K562 (cell line): Measurements from ENCODE around the gene NPAS1. TPM values are rescaled to one million over a fixed set of nuclear protein-coding genes. Genes with fewer than 3 reads are reported as not detected.

Experiments
- CEBPG ChIP-seq, 3 experiments: fragments of 200-800 bp in 1 of 3; sonication (Bioruptor generic) in 1 of 3; sonication (generic) in 1 of 3; formaldehyde crosslinking in 1 of 3; IDR thresholded peaks in 2 of 3; conservative IDR thresholded peaks in 1 of 3; 2 replicates each; pipeline versions ENCODE4 v1.6.1 to v1.8.0; 2016 to 2022; ENCODE audit warnings: missing compliant biosample characterization in 2 of 3, missing genetic modification characterization in 2 of 3, mild to moderate bottlenecking in 1 of 3, missing genetic modification reagents in 1 of 3
- CSDE1 ChIP-seq, 2 experiments: fragments of 450-650 bp; IDR thresholded peaks; 2 replicates each; pipeline ENCODE4 v1.6.1; 2016; ENCODE audit warnings: mild to moderate bottlenecking in 1 of 2
- DIDO1 ChIP-seq: fragments of 450-650 bp; IDR thresholded peaks from 2 replicates; pipeline ENCODE4 v1.6.1; 2016; ENCODE audit warnings: low read depth, missing biosample characterization, missing genetic modification characterization
- E2F1 ChIP-seq: sonication (generic); formaldehyde crosslinking; IDR thresholded peaks from 2 replicates; pipeline ENCODE4 v1.8.1; 2023; ENCODE audit warnings: mild to moderate bottlenecking, missing genetic modification reagents, moderate library complexity
- E2F3 ChIP-seq: fragments of 250-450 bp; sonication (Bioruptor Pico); IDR thresholded peaks from 2 replicates; pipeline ENCODE4 v1.4.0; 2020; ENCODE audit warnings: mild to moderate bottlenecking
- EHMT2 ChIP-seq: fragments of 450-650 bp; IDR thresholded peaks from 2 replicates; pipeline ENCODE4 v1.6.1; 2018; ENCODE audit warnings: antibody characterized with exemption
- ELF2 ChIP-seq: fragments of 250-450 bp; sonication (Bioruptor Pico); IDR thresholded peaks from 2 replicates; pipeline ENCODE4 v1.5.0; 2021; ENCODE audit warnings: mild to moderate bottlenecking
- ETV1 ChIP-seq: fragments of 450-650 bp; conservative IDR thresholded peaks from 2 replicates; pipeline ENCODE4 v1.6.1; 2016; ENCODE audit warnings: missing genetic modification characterization, control low read depth, low read depth, missing compliant biosample characterization
- GABPB2 ChIP-seq: fragments of 250-450 bp; sonication (Bioruptor Pico); conservative IDR thresholded peaks from 2 replicates; pipeline ENCODE4 v1.5.1; 2021; ENCODE audit warnings: mild to moderate bottlenecking
- GATAD2A ChIP-seq: fragments of 450-650 bp; IDR thresholded peaks from 2 replicates; pipeline ENCODE4 v1.6.1; 2017
- MAZ ChIP-seq, 2 experiments: fragments of 450-650 bp in 1 of 2; sonication (generic) in 1 of 2; formaldehyde crosslinking; IDR thresholded peaks in 1 of 2; conservative IDR thresholded peaks in 1 of 2; 2 replicates each; pipeline versions ENCODE4 v1.4.0 to v1.5.0; 2020; ENCODE audit warnings: mild to moderate bottlenecking in 1 of 2, missing genetic modification reagents in 1 of 2
- PPARD ChIP-seq: fragments of 250-450 bp; sonication (Bioruptor Pico); IDR thresholded peaks from 2 replicates; pipeline ENCODE4 v1.8.0; 2022; ENCODE audit warnings: inconsistent platforms, mild to moderate bottlenecking, moderate library complexity
- SRSF7 ChIP-seq: fragments of 200-400 bp; formaldehyde crosslinking; optimal IDR thresholded peaks from 2 replicates; pipeline ENCODE3; 2017; ENCODE audit warnings: mild to moderate bottlenecking, low read depth, low read length
- STAT5A ChIP-seq: IDR thresholded peaks from 2 replicates; pipeline ENCODE4 v1.6.1; 2012; ENCODE audit warnings: low read length, inconsistent platforms, borderline replicate concordance
- TRIM24 ChIP-seq, 2 experiments: fragments of 450-650 bp; IDR thresholded peaks; 2 replicates each; pipeline ENCODE4 v1.6.1; 2016
- XRCC5 ChIP-seq: fragments of 200-400 bp; formaldehyde crosslinking; IDR thresholded peaks from 2 replicates; pipeline ENCODE4 v1.6.1; 2017; ENCODE audit warnings: low read depth, mild to moderate bottlenecking, low read length
- ZBED1 ChIP-seq: IDR thresholded peaks from 2 replicates; pipeline ENCODE4 v1.6.1; 2014
- ZNF184 ChIP-seq: sonication (generic); formaldehyde crosslinking; IDR thresholded peaks from 2 replicates; pipeline ENCODE4 v1.5.0; 2020; ENCODE audit warnings: missing genetic modification reagents
- ZNF445 ChIP-seq: fragments of 250-450 bp; sonication (Bioruptor Pico); IDR thresholded peaks from 2 replicates; pipeline ENCODE4 v1.4.0; 2020; ENCODE audit warnings: low read depth, mild to moderate bottlenecking, moderate library complexity
- polyA plus RNA-seq, 8 experiments: library from polyadenylated mRNA; depleted of rRNA in 4 of 8; stranded (reverse) in 5 of 8; unstranded in 3 of 8; fragments of >200 nt; fragmentation: Nextera tagmentation in 2 of 8; fragmentation: Illumina TruSeq in 1 of 8; extraction: Ambion mirVana in 2 of 8; extraction: Trizol in 1 of 8; gene quantifications; 2 replicates each; pipeline versions ENCODE4 v1.2.1 to v1.2.3, GENCODE V29; 2011 to 2014; ENCODE audit warnings: inconsistent platforms in 1 of 8, missing spikeins in 1 of 8
- total RNA-seq, 7 experiments: library from RNA; depleted of rRNA in 6 of 7; stranded (reverse); fragments of >200 nt in 6 of 7; fragmentation: Illumina TruSeq in 2 of 7; extraction: Trizol in 2 of 7; gene quantifications; 2 replicates each; pipeline versions ENCODE4 v1.2.1 to v1.2.3, GENCODE V29; 2011 to 2021; ENCODE audit warnings: low replicate concordance in 1 of 7
- TF ChIP-seq, protein P1 (sequence below): fragments of 150-350 bp; conservative IDR thresholded peaks from 2 replicates; pipeline ENCODE4 v1.6.1; 2014; ENCODE audit warnings: low read length
- TF ChIP-seq, protein P2 (sequence below): sonication (generic); formaldehyde crosslinking; IDR thresholded peaks from 2 replicates; pipeline ENCODE4 v1.8.0; 2023; ENCODE audit warnings: missing genetic modification reagents, mild to moderate bottlenecking, borderline replicate concordance

The NPAS1 gene
- total and polyA plus RNA-seq, 9 of the 15 experiments (the other 6 are each of a cell fraction or from before 2014, with no cell fraction given), result 0.58 to 5.3 (median 2.0) TPM; not detected in 2

DNA sequence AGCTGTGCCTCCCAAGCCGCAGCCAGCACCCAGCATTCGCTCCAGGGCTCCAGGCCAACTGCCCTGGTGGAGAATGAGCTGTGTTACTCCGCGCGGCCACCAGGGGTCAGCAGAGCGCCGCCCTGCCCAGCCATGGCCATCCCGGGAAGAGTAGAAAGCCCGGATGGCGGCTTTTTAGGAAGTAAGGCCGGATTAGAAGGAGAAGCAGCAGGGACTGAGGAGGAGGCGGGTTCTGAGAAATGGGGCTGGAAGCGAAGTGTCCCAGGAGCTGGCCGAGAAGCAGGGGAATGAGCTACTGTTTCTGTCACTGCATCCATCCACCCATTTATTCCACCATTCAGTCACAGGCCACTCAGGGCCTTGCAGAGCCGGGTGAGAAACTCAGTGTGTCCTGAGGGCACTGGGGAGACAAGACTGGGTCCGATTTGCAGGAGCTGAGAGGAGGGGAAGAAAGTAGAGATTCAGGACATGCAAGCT, 6.6 kb upstream of the NPAS1 start (continued):
- TF ChIP-seq, protein P1, sequence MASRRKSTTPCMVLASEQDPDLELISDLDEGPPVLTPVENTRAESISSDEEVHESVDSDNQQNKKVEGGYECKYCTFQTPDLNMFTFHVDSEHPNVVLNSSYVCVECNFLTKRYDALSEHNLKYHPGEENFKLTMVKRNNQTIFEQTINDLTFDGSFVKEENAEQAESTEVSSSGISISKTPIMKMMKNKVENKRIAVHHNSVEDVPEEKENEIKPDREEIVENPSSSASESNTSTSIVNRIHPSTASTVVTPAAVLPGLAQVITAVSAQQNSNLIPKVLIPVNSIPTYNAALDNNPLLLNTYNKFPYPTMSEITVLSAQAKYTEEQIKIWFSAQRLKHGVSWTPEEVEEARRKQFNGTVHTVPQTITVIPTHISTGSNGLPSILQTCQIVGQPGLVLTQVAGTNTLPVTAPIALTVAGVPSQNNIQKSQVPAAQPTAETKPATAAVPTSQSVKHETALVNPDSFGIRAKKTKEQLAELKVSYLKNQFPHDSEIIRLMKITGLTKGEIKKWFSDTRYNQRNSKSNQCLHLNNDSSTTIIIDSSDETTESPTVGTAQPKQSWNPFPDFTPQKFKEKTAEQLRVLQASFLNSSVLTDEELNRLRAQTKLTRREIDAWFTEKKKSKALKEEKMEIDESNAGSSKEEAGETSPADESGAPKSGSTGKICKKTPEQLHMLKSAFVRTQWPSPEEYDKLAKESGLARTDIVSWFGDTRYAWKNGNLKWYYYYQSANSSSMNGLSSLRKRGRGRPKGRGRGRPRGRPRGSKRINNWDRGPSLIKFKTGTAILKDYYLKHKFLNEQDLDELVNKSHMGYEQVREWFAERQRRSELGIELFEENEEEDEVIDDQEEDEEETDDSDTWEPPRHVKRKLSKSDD, result no peak
- TF ChIP-seq PPARD (CRISPR knock-in tag), result no peak
- no peak for TF ChIP-seq ZNF445 (CRISPR knock-in tag)
- no peak for TF ChIP-seq ZBED1
- TF ChIP-seq, protein P2, sequence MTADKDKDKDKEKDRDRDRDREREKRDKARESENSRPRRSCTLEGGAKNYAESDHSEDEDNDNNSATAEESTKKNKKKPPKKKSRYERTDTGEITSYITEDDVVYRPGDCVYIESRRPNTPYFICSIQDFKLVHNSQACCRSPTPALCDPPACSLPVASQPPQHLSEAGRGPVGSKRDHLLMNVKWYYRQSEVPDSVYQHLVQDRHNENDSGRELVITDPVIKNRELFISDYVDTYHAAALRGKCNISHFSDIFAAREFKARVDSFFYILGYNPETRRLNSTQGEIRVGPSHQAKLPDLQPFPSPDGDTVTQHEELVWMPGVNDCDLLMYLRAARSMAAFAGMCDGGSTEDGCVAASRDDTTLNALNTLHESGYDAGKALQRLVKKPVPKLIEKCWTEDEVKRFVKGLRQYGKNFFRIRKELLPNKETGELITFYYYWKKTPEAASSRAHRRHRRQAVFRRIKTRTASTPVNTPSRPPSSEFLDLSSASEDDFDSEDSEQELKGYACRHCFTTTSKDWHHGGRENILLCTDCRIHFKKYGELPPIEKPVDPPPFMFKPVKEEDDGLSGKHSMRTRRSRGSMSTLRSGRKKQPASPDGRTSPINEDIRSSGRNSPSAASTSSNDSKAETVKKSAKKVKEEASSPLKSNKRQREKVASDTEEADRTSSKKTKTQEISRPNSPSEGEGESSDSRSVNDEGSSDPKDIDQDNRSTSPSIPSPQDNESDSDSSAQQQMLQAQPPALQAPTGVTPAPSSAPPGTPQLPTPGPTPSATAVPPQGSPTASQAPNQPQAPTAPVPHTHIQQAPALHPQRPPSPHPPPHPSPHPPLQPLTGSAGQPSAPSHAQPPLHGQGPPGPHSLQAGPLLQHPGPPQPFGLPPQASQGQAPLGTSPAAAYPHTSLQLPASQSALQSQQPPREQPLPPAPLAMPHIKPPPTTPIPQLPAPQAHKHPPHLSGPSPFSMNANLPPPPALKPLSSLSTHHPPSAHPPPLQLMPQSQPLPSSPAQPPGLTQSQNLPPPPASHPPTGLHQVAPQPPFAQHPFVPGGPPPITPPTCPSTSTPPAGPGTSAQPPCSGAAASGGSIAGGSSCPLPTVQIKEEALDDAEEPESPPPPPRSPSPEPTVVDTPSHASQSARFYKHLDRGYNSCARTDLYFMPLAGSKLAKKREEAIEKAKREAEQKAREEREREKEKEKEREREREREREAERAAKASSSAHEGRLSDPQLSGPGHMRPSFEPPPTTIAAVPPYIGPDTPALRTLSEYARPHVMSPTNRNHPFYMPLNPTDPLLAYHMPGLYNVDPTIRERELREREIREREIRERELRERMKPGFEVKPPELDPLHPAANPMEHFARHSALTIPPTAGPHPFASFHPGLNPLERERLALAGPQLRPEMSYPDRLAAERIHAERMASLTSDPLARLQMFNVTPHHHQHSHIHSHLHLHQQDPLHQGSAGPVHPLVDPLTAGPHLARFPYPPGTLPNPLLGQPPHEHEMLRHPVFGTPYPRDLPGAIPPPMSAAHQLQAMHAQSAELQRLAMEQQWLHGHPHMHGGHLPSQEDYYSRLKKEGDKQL (CRISPR knock-in tag), result no peak
- TF ChIP-seq EHMT2, result no peak
- no peak for TF ChIP-seq TRIM24 (IDR thresholded peaks at IDR 0.05)
- TF ChIP-seq CSDE1 (IDR thresholded peaks at IDR 0.05), result no peak
- no peak for TF ChIP-seq E2F3
- TF ChIP-seq MAZ (CRISPR knock-in tag; conservative IDR thresholded peaks at IDR 0.05 in 1 of 2, IDR thresholded peaks at IDR 0.05 in 1 of 2), result peak in 1 of 2 experiments; percentile 83; a peak in 2 of 4 replicates
- TF ChIP-seq GABPB2 (CRISPR knock-in tag), result no peak
- TF ChIP-seq ETV1 (tag), result no peak; the same call in 1 of the 2 replicates
- TF ChIP-seq E2F1 (CRISPR knock-in tag), result no peak
- no peak for TF ChIP-seq CEBPG (CRISPR knock-in tag; IDR thresholded peaks at IDR 0.05)
- TF ChIP-seq CEBPG (tag; conservative IDR thresholded peaks at IDR 0.05 in 1 of 2, IDR thresholded peaks at IDR 0.05 in 1 of 2), result no peak
- TF ChIP-seq STAT5A, result no peak
- TF ChIP-seq XRCC5, result peak; percentile 73
- no peak for TF ChIP-seq GATAD2A
- no peak for TF ChIP-seq DIDO1 (tag)
- no peak for TF ChIP-seq SRSF7
- no peak for TF ChIP-seq ELF2 (CRISPR knock-in tag)
- no peak for TF ChIP-seq ZNF184 (CRISPR knock-in tag)
